Measurements from ENCODE around the gene STUB1. TPM values are rescaled to one million over a fixed set of nuclear protein-coding genes. Genes with fewer than 3 reads are reported as not detected.

The STUB1 gene
- total RNA-seq, 3 donors from 2014 or later: 127 to 184 (median 175) TPM

DNA sequence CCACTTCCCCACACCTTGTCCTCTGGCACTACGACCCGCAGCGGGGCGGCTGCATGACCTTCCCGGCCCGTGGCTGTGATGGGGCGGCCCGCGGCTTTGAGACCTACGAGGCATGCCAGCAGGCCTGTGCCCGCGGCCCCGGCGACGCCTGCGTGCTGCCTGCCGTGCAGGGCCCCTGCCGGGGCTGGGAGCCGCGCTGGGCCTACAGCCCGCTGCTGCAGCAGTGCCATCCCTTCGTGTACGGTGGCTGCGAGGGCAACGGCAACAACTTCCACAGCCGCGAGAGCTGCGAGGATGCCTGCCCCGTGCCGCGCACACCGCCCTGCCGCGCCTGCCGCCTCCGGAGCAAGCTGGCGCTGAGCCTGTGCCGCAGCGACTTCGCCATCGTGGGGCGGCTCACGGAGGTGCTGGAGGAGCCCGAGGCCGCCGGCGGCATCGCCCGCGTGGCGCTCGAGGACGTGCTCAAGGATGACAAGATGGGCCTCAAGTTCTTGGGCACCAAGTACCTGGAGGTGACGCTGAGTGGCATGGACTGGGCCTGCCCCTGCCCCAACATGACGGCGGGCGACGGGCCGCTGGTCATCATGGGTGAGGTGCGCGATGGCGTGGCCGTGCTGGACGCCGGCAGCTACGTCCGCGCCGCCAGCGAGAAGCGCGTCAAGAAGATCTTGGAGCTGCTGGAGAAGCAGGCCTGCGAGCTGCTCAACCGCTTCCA, 46.7 kb upstream of the STUB1 start:
- intact Hi-C loops (cut with DNase I; ENCODE audit: low total_unique reads): no loop called here
- Histone ChIP-seq H3K27me3 (no peaks in the 10 kb centered on the region), H3K27ac (no peak overlapping the region), H3K4me3 (no peak overlapping the region), H3K36me3 (no peaks in the 10 kb centered on the region), H3K9me3 (no peaks in the 10 kb centered on the region), H3K4me1 (peaks cover 8 to 19% of the 10 kb centered on the region in 2 donors)
- no peak for DNase-seq (ENCODE audit: low spot score in 2 of 2)
- TF ChIP-seq POLR2A (IDR thresholded peaks at IDR 0.05) (no peak), POLR2AphosphoS5 (IDR thresholded peaks at IDR 0.05) (no peak)
- TF ChIP-seq, protein P1, sequence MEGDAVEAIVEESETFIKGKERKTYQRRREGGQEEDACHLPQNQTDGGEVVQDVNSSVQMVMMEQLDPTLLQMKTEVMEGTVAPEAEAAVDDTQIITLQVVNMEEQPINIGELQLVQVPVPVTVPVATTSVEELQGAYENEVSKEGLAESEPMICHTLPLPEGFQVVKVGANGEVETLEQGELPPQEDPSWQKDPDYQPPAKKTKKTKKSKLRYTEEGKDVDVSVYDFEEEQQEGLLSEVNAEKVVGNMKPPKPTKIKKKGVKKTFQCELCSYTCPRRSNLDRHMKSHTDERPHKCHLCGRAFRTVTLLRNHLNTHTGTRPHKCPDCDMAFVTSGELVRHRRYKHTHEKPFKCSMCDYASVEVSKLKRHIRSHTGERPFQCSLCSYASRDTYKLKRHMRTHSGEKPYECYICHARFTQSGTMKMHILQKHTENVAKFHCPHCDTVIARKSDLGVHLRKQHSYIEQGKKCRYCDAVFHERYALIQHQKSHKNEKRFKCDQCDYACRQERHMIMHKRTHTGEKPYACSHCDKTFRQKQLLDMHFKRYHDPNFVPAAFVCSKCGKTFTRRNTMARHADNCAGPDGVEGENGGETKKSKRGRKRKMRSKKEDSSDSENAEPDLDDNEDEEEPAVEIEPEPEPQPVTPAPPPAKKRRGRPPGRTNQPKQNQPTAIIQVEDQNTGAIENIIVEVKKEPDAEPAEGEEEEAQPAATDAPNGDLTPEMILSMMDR (IDR thresholded peaks at IDR 0.05): no peak

DNA sequence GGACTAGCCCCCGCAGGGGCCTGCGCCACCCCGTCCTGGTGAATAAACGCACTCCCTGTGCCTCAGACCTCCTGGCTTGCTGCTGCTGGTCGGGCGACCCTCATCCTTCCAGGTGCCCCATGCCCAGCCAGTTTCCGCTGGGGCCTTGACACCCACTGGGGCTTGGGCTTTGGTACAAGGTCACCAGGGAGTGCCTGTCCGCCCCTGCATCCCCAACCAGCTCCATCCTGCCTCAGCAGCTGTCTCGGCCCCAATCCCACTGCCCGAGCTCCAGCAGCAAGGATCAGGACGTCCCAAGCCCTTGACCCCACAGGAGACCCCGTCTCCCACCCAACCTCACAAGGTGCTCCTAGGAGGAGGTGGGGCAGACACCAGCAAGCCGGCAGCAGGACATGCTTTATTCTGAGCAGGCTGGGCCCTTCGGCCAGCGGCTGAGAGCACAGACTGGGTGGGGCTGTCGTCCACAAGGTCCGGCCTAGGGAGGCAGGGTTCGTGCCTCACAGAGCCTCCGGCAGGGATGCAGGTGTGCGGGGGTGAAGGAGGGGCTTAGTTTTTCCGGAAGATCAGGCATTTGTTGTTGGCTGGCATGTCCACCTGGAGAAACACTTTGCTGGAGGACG, 46.0 kb upstream of the STUB1 start:
- peaks cover 8 to 19% of the 10 kb centered on the region in 2 donors for H3K4me1 ChIP-seq
- intact Hi-C loops (cut with DNase I; ENCODE audit: low total_unique reads): no loop called here

GRCh38 chr16:634996-635395, 45.2 kb upstream of the STUB1 start:
- intact Hi-C loops (cut with DNase I; ENCODE audit: low total_unique reads): no loop called here
- H3K27me3 ChIP-seq: no peaks in the 10 kb centered on the region
- H3K4me1 ChIP-seq: peaks cover 8 to 18% of the 10 kb centered on the region in 2 donors
- DNase-seq (ENCODE audit: low spot score in 2 of 2): no peak
- H3K27ac ChIP-seq: no peak overlapping the region
- TF ChIP-seq, protein P1 (IDR thresholded peaks at IDR 0.05): no peak
- TF ChIP-seq POLR2A (IDR thresholded peaks at IDR 0.05) (no peak), POLR2AphosphoS5 (IDR thresholded peaks at IDR 0.05) (no peak)
- no peaks in the 10 kb centered on the region for H3K36me3 ChIP-seq
- peak overlapping the region; percentile 79 to 90 (median 87) for H3K4me3 ChIP-seq
- H3K9me3 ChIP-seq: no peaks in the 10 kb centered on the region

More for the DNA sequence above, 46.0 kb upstream of the STUB1 start:
- Histone ChIP-seq H3K4me3 (no peak overlapping the region), H3K27me3 (no peaks in the 10 kb centered on the region), H3K36me3 (no peaks in the 10 kb centered on the region), H3K27ac (no peak overlapping the region), H3K9me3 (no peaks in the 10 kb centered on the region)
- TF ChIP-seq POLR2A (IDR thresholded peaks at IDR 0.05) (no peak), POLR2AphosphoS5 (IDR thresholded peaks at IDR 0.05) (no peak)
- TF ChIP-seq, protein P1 (IDR thresholded peaks at IDR 0.05): no peak
- no peak for DNase-seq (ENCODE audit: low spot score in 2 of 2)

GRCh38 chr16:635573-636205, 44.5 kb upstream of the STUB1 start:
- Histone ChIP-seq H3K36me3 (no peaks in the 10 kb centered on the region), H3K27ac (peak overlapping the region; percentile 93 to 95), H3K4me1 (peaks cover 5 to 11% of the 10 kb centered on the region in 2 donors), H3K9me3 (no peaks in the 10 kb centered on the region), H3K4me3 (peak overlapping the region; percentile 79 to 90 (median 87)), H3K27me3 (no peaks in the 10 kb centered on the region)
- intact Hi-C loops (cut with DNase I; ENCODE audit: low total_unique reads): no loop called here
- DNase-seq (ENCODE audit: low spot score in 2 of 2): no peak
- TF ChIP-seq POLR2A (IDR thresholded peaks at IDR 0.05): no peak

- TF ChIP-seq POLR2A (IDR thresholded peaks at IDR 0.05) (no peak), POLR2AphosphoS5 (IDR thresholded peaks at IDR 0.05) (peak; percentile 68 to 85 (median 76))
- TF ChIP-seq, protein P1 (IDR thresholded peaks at IDR 0.05): peak in 1 of 3 donors; percentile 25
- Histone ChIP-seq H3K9me3 (no peaks in the 10 kb centered on the region), H3K27ac (peak within 1 kb of the TSS; percentile 93 to 95), H3K27me3 (no peaks in the 10 kb centered on the region), H3K4me3 (peak within 1 kb of the TSS; percentile 79 to 90 (median 87)), H3K36me3 (no peaks in the 10 kb centered on the region), H3K4me1 (peaks cover 0 to 3% of the 10 kb centered on the region in 2 donors)
- intact Hi-C loops (cut with DNase I; ENCODE audit: low total_unique reads): no loop called here
- DNase-seq (ENCODE audit: low spot score in 2 of 2): peak; percentile 91 to 94
Measured at GRCh38 chr16:636206-637080, 43.8 kb upstream of the STUB1 start, which contains the start of gene METTL26. Gene METTL26, minus strand, starts transcription at chr16:636305. Its CDS starts 15 bp downstream, at chr16:636290.
